ENCODE results near the gene TJP2. TPM values are rescaled to one million over a fixed set of nuclear protein-coding genes. Genes with fewer than 3 reads are reported as not detected.

Gene TJP2
- total and polyA plus RNA-seq, 2 of the 4 experiments (the other 2 are of a cell fraction): 38.3 to 49.3 TPM

GRCh38 chr9:69197687-69198086 lies 23.6 kb downstream of the TJP2 start:
- Histone ChIP-seq H3K4ac (ENCODE audit: low read depth, low read length) (no peak overlapping the region), H3K27ac (ENCODE audit: insufficient read depth, low read length) (no peak overlapping the region), H3K4me1 (ENCODE audit: control insufficient read depth, insufficient read depth, low read length) (no peaks in the 10 kb centered on the region; the same call in 1 of the 2 replicates), H3K4me2 (ENCODE audit: low read depth, low read length) (no peak overlapping the region), H3K18ac (ENCODE audit: low read depth, low read length) (no peak overlapping the region), H4K91ac (ENCODE audit: insufficient read depth, low read depth, low read length) (no peak overlapping the region), H3K4me3 (ENCODE audit: insufficient read depth, low read depth, low read length) (no peak overlapping the region), H3K79me1 (ENCODE audit: low read depth in 1 of 2, low read length in 2 of 2) (peaks cover 32 to 75% of the 10 kb centered on the region in 2 experiments), H2BK15ac (ENCODE audit: low read depth, low read length) (no peak overlapping the region), H2BK5ac (ENCODE audit: low read depth, low read length, poor library complexity, severe bottlenecking) (no peak overlapping the region), H2AK5ac (ENCODE audit: low read depth, low read length) (no peak overlapping the region), H2BK20ac (ENCODE audit: low read depth, low read length) (no peak overlapping the region), H2AK9ac (replicated peaks; ENCODE audit: low read depth, low read length, poor library complexity) (no peak overlapping the region), H2BK120ac (ENCODE audit: low read depth, low read length) (no peak overlapping the region), H2AFZ (replicated peaks; ENCODE audit: low read length, poor library complexity) (peak overlapping the region; percentile 9), H3K36me3 (ENCODE audit: control insufficient read depth, insufficient read depth, low read length) (no peaks in the 10 kb centered on the region), H3K14ac (replicated peaks; ENCODE audit: low read depth, low read length) (no peak overlapping the region), H3K9me3 (ENCODE audit: control insufficient read depth, insufficient read depth, low read length) (no peaks in the 10 kb centered on the region), H3K56ac (ENCODE audit: extremely low read depth, insufficient read depth, low read length) (no peak overlapping the region), H3K23ac (ENCODE audit: low read depth, low read length) (no peak overlapping the region), H3K9me1 (ENCODE audit: insufficient read depth, low read length) (peaks cover 16% of the 10 kb centered on the region), H4K20me1 (ENCODE audit: insufficient read depth, low read length) (peaks cover 15% of the 10 kb centered on the region; the same call in 1 of the 2 replicates), H3K27me3 (ENCODE audit: control insufficient read depth, insufficient read depth, low read length) (no peaks in the 10 kb centered on the region), H4K5ac (ENCODE audit: low read depth, low read length) (no peak overlapping the region), H3K9ac (ENCODE audit: low read depth, low read length) (no peak overlapping the region), H4K8ac (ENCODE audit: low read depth in 2 of 2, low read length in 2 of 2) (no peak overlapping the region)
- intact Hi-C loops (cut with micrococcal nuclease): no loop called here
- dilution Hi-C loops (cut with HindIII; ENCODE audit: low sequenced_read_pairs, unreplicated experiment): no loop called here
- TF ChIP-seq RAD21 (IDR thresholded peaks at IDR 0.05; ENCODE audit: low read length) (no peak), MAFK (IDR thresholded peaks at IDR 0.05; ENCODE audit: low read depth, low read length) (no peak), MXI1 (IDR thresholded peaks at IDR 0.05; ENCODE audit: borderline replicate concordance, low read depth, low read length) (no peak), POLR2A (IDR thresholded peaks at IDR 0.05; ENCODE audit: low read depth, low read length) (no peak), RFX5 (IDR thresholded peaks at IDR 0.05; ENCODE audit: low read depth, low read length) (no peak), CTCF (conservative IDR thresholded peaks at IDR 0.05; ENCODE audit: low read depth, low read length) (no peak), SMC3 (IDR thresholded peaks at IDR 0.05; ENCODE audit: low read depth, low read length) (no peak), NFE2L2 (IDR thresholded peaks at IDR 0.05; ENCODE audit: low read depth, low read length) (no peak), BHLHE40 (IDR thresholded peaks at IDR 0.05; ENCODE audit: low read depth, low read length) (no peak), CEBPB (IDR thresholded peaks at IDR 0.05; ENCODE audit: low read depth, low read length) (no peak), MAZ (IDR thresholded peaks at IDR 0.05; ENCODE audit: borderline replicate concordance, low read depth, low read length) (no peak), CHD1 (IDR thresholded peaks at IDR 0.05; ENCODE audit: low read depth, low read length) (no peak), RCOR1 (IDR thresholded peaks at IDR 0.05; ENCODE audit: insufficient replicate concordance, low read length) (no peak), FOS (IDR thresholded peaks at IDR 0.05; ENCODE audit: low read depth, low read length) (no peak)
- TF ChIP-seq, protein P1, sequence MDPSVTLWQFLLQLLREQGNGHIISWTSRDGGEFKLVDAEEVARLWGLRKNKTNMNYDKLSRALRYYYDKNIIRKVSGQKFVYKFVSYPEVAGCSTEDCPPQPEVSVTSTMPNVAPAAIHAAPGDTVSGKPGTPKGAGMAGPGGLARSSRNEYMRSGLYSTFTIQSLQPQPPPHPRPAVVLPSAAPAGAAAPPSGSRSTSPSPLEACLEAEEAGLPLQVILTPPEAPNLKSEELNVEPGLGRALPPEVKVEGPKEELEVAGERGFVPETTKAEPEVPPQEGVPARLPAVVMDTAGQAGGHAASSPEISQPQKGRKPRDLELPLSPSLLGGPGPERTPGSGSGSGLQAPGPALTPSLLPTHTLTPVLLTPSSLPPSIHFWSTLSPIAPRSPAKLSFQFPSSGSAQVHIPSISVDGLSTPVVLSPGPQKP (IDR thresholded peaks at IDR 0.05; ENCODE audit: borderline replicate concordance, low read depth, low read length): no peak
- TF ChIP-seq, protein P2, sequence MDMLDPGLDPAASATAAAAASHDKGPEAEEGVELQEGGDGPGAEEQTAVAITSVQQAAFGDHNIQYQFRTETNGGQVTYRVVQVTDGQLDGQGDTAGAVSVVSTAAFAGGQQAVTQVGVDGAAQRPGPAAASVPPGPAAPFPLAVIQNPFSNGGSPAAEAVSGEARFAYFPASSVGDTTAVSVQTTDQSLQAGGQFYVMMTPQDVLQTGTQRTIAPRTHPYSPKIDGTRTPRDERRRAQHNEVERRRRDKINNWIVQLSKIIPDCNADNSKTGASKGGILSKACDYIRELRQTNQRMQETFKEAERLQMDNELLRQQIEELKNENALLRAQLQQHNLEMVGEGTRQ (IDR thresholded peaks at IDR 0.05; ENCODE audit: low read depth, low read length): no peak
- ChIA-PET CTCF (interaction anchor here (1.5 kb wide), 1 partner anchor 162 kb away, joined by 4 read pairs; the partner anchor contains the start of gene FXN), POLR2A (ENCODE audit: unreplicated experiment) (no interaction called here)
- in situ Hi-C loops (cut with MboI; ENCODE audit: low sequenced_read_pairs): loop anchor here (5.0 kb wide), 1 partner anchor 140 kb away; no protein-coding TSS in a partner anchor
- no peak for DNase-seq
- WGBS, 2 experiments (ENCODE audit: extremely low coverage in 2 of 2, insufficient read length in 1 of 2): no CpG with 5 or more reads among the region's 4 CpGs
- BruUV-seq (replicated peaks): no TSS peak
- ATAC-seq (ENCODE audit: low read depth): no peak
